HG03521 (cell line): Measurements from ENCODE around the gene RAET1E.
"Not testable (repeated sequence)": the region's sequence is repeated elsewhere in the genome, so short reads cannot be mapped to it uniquely, and the experiment has no call there.

Experiments used
- ATAC-seq: cut with Tn5 transposase; IDR thresholded peaks from one replicate; pipeline ENCODE4 v1.9.1; 2021; ENCODE audit warnings: mild to moderate bottlenecking, moderate library complexity; ENCODE audit not compliant: unreplicated experiment

The RAET1E gene

DNA sequence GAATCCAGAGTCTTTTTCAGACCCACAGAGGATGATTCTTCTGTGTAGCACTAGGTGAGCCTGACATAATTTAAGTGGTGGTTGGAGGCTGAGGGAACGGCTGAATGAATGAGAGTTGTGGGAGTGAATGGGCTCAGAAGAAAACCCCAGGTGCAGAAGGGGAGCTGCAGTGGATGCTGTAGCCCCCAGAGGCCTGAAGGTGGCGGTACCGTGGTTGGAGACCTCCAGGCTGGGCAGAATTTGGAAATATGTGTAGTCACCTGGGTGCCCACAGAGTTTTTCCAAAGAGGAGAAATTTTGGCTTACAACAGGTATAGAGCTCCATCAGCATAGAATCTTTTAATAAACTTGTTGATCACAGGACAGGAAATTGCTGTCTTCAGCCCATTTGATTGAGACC is 31.5 kb upstream of the RAET1E start:
- no peak for ATAC-seq

DNA sequence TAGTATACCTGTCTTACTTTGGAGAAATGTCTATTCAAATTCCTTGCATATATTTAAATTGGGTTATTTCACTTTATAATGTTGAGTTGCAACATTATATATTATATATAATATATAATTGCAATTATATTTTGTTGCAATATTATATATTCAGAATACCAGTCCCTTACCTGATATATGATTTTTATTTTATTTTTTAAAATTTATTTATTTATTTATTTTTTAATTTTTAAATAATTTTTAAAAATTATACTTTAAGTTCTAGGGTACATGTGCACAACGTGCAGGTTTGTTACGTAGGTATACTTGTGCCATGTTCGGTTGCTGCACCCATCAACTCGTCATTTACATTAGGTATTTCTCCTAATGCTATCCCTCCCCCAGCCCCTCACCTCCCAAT is 29.1 kb upstream of the RAET1E start:
- ATAC-seq = not testable (repeated sequence)

DNA sequence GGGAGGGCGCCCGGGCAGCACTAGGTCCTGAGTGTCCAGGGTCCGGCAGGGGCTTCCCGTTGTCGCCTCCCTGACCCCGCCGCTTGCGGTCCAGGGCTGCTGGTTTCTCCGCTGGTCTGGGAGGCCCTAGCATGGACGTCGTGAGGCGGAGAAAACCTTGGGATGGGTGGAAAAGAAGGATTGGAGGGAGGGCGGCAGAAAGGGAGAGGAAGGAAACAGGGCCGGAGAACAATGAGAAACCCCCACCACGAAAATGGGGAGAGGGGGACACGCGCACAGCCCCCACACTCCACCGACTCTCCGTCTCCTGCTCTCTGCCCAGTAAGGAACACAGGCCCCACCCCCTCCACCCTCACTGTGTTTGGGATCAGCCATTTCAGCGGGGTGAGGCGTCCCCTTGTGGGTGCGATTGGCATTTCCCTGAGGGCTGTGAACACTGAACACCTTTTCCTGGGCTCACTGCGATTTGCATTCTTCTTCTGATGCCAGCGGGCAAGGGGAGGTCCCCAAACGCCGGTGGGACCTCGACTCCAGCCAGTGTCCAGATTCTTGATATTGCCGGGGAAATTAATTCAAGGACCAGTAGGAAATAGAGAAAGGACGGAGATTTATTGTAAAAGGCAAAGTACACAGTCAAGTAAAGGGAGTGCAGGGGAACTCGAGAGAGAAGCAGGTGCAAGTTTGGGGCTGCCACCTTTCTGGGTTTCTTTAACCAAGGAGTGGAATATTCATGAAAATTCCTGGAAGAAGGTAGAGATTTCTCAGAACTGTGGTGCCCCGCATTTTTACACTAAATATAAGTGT is 28.3 kb upstream of the RAET1E start:
- no peak for ATAC-seq

DNA sequence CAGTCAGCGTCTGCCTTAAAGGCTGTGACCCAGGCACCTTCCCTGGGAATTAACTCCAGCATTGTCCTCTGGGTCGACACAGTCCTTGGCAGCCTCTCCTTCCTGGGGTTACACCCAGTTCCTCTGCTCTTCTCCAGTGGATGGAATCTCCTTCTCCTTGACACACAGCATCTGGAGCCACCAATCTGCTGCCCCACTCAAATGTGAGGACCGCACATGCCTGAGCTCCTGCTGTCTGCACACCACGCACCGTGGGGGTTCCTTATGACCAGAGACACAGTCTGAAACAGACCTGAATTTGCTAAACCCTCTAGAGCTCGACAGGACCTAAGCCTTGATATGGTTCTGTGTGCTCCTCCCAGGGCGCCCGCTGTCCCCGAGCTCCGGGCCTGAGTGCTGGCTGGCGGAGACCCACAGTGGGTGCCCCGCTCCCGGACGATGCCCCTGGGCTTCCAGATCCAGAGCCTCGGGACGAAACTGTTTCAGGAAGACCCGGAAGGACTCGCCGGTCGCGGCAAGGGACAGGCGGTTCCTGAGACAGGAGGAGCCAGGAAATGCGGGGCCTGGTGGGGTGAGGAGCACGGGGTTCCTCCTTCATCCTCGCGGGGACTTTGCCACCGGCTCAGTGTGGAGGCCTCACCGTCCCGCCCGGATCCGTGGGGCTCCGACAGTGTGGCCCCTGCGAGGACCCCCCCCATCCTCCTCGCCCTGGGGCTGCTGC is 27.5 kb upstream of the RAET1E start:
- ATAC-seq = no peak

DNA sequence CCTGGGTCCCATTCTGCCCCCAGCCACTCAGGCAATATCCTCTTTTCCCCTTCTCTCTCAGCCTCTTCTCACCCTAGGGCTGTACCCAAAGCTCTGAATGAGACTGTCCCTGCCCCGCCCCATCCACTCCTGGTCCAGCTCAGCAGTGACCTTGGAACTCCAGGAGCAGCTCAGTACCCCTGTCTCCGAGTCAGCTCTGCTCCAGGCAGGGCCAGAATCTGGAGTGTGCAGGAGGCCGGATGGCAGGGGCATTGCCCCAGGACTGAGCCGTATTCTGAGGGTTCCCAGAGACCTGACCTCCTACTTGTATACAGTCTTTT is 27.0 kb upstream of the RAET1E start:
- no peak for ATAC-seq

DNA sequence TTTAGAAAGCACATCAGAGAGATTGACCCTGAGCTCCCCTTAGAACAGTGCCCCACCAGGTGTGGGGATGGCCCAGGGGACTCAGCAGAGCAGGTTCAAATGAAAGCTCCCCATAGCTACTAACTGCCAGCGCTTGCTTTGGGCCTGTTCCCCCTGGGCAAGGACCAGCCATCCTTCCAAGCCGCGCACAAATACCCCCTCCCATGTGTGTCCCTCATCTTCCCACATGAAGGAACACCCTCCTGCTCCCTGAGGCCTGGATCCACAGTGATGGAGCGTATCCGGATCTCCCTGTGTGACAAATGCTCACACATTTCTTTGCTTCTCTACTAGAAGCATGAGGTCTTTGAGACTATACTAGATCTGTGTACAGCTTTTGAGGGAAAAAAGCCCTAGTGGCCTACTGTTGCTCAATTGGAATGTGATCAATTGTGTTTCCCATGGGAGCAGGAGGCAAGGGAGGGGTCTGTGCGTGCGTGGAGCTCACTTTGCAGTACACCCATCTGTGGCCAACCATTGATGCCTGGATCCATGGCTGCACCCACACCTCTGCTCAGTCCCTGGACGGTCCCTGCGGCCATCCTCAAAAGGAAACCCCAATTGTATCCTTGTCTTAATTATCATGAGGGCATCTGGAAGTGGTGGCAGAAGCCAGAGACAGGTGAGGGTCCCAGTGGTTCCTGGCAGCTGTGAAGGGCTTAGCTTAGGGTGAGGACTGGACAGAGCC is 26.5 kb upstream of the RAET1E start:
- no peak for ATAC-seq

DNA sequence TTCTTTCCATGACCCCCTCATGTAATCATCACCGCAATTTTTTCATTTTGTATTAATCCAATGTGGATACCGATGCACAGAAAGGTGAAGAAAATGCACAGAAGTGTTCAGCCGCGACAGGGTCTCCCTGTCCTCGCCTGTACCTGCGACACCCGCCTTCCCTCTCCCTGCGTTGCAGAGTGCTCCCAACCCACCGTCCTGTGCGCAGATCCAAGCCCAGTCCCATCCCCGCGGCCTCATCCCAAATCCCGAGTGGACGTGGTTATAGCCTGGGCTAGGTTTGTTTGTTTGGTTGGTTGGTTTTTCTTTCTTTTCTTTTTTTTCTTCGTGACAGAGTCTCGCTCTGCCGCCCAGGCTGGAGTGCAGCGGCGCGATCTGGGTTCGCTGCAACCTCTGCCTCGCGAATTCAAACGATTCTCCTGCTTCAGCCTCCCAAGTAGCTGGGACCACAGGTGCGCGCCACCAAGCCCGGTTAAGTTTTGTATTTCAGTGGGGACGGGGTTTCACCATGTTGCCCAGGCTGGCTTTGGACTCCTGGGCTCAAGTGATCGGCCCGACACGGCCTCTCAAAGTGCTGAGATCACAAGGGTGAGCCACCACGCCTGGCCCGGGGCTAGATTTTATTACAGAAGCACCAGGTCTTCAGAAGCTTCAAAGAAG is 25.5 kb upstream of the RAET1E start:
- no peak for ATAC-seq

DNA sequence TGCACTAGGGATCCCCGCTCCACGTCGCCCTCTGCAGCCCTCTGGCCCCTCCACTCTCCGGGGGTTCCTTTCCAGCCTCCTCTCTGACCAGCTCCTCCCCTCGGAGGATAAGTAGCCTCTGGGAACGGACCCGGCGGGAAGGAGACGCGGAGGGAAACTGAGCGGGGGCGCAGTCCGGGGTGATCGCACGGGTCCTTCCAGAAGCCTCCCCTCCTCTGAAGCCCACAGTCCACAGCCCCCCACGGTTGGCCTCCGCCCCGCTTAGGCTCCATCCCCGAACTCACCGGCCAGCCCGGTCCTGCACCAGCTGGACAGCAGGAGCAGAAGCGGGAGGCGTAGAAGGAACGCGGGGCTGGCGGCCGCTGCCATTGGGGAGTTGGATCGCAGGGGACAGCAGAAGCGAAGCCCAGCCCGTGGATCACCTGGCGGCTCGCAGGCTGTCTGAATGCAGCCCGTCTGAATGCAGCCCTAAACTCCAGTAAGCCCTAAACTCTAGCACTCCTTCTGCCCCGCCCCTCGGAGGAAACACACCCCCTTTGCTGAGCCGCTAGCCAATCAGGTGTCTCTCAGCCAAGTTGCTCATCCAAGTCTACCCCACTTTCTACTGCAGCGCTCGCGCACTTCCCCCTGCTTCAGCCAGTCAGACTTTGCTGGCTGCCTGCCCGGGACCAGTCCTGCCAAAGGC is 24.9 kb upstream of the RAET1E start, which contains the start of gene RAET1G:
RAET1G (minus strand) TSS at position 480 of the 685 bp plus-strand sequence; CDS start at position 369, 111 bp downstream.
- ATAC-seq = peak; percentile 46

DNA sequence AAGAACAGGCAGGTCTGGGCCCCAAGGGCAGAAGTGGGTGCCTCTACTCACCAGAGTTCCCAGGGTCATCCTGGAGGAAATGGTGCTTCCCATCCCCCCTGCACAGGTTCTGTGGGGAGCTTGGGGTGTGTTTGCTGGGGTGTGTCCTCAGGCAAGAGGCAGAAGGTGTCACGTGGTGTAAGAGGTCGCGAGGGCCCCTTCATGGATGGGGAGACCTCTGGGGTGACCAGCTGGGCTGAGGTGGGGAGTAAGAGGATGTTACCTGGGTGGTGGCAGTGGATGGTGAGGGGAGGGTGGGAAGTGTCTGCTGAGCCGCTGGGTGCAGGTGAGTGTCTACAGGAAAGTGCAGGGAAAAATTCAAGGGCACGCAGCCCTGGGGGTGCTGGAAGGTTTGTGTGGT is 24.2 kb upstream of the RAET1E start:
- not testable (repeated sequence) for ATAC-seq

DNA sequence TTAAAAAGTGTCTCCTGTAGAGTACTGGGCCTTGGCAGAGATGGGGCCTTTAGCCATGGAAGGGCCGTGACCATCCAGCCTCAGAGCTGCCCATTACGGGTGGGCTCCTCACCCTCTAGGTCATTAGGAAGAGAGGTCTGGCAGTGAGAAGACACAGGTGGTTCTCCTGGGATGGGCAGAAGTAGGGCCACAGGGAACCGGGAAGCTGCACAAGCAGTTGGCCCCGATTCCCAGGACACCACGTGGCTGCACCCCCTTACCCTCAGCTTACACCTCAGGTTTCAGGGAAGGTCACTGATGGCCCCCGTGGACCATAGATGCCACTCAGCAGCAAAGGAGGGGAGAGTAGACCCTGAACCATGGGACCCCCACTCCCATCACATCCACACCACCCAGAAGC is 23.4 kb upstream of the RAET1E start:
- ATAC-seq = no peak

DNA sequence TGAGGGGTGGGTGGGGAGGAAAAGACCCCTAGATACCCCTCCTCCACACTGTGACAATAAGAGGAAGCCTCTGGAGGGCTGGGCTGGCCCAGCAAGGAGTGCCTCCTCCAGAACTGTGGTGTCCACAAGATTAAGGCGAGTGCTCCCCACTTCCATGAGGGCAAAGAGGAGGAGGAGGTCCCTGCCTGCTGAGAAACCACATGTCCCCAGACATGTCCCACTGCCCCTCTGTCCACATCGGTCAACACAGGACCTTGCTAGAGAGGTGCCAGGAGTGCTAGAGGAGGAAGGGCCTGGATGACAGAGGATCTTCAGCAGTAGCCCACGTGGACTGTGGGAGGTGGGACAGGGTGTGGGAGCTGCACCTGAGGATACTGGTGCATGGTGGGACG is 21.9 kb upstream of the RAET1E start:
- no peak for ATAC-seq

DNA sequence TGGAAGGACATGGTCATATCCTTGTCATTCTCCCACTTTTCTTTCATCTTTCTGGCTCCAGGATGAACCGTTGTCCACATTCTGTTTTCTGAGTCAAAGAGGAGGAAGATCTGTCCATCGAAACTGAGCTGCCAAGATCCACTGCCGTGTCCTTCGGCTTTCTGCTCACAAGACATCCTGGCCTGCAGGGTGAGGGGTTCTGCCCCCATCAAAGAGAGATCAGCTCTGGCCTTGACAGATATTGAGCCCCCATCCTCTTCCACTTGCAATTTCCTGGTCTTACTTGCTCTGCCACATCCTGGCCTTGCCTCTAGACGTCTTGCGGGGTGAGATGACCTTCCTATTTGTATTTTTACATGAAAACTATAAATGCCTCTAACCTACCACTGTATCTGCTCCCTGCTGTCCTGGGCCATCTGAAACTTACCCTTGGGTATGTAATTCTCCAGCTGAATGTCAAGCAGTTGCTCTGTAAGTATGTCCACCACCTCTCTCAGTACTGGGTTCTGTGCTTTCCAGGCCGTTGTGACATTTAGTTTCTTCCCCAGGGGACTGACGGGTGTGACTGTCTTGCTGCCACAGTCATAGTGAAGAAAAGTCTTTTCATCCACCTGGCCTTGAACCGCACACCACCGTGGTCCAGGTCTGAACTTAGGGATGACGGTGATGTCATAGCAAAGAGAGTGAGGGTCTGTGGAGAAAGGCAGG is 21.4 kb upstream of the RAET1E start:
- ATAC-seq = not testable (repeated sequence)

DNA sequence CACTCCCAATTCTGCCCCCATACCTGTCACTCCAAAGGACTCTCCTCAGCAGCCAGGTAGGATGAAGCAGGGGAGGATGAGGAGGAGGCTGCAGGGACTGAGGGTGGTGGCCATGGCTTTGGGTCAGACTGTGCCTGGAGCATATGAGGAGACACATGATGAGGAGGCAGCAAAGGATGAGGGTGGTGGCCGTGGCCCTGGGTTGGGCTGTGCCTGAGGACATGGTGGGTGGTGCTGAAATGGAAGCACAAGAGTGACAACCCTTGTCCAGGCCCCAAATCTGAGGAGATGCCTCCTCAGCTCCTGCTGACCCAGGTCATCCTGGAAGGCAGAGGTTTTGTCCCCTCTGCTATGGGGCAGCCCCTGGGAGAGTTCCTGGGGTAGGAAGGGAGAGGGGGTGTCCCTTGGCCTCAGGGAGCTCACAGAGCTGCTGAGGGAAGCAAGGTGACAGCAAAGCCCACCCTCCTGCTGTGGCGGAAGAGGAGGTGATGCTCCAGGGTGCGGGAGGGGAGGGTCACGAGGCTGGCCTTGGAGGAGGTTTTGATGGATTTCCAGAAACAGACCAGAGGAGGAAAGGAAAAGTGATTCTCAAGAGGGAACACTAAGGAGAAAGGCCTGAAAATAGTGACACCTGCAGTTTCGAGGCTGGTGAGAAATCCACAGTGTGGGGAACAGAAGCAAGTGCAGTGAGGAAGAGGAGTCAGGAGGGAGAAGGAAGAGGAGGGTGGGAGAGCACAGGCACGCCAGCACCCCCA is 20.4 kb upstream of the RAET1E start:
- ATAC-seq = no peak

DNA sequence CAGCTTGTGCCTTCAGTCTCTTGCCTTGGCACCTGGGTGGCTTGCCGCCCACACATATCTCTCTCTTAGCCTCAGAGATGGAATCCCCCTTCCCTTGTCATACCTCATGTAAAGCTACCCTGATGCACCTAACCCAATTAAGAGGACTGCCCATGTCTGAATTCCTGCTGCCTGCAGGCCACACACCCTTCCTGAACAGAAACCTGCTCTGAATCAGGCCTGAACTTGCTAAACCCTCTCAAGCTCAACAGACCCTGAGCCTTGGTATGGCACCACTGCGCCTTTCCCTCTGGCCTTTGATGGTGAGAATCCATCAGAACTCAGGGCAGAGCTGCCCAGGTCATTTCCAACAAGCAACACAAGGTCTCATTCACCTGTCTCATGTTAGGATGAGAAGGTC is 19.8 kb upstream of the RAET1E start:
- no peak for ATAC-seq

DNA sequence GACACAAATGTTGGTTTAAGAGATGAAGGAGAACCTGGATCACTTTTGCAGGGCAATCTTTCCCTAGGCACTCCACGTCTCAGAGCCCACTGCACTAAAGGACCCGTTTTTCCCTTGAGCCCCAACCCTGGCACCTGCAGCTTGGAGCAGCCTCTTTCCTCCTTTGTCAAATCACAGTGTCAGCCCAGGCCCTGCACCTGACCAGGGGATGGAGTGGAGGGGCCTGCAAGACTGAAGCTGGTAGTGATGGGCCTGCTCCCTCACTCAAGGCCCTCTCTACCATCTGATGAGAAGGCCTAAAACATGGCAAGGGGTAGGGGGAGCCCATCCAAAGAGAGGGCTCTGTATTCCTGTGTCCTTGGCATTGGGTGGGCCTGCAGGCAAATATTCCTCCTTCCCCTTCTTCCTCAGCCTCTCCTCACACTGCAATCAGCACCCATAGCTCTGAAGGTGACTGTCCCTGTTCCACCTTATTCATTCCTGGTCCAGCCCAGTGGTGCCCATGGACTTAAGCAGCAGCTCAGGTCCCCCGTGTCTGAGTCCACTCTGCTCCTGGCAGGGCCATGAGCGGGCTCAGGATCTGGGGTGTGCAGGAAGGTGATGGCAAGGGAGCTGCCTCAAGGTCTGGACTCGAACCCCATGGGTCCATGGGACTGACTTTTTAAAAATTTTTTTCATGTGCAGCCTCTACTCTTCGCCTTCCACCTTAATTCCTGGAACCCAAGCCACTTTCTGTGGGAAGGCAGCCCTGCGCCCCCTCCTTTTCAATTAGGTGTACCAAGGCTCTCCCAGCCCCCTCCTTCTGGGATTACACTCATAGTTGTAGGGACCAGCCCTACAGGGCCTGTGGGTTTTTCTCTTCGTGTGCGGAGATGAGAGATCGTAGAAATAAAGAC is 18.3 kb upstream of the RAET1E start:
- ATAC-seq = no peak

DNA sequence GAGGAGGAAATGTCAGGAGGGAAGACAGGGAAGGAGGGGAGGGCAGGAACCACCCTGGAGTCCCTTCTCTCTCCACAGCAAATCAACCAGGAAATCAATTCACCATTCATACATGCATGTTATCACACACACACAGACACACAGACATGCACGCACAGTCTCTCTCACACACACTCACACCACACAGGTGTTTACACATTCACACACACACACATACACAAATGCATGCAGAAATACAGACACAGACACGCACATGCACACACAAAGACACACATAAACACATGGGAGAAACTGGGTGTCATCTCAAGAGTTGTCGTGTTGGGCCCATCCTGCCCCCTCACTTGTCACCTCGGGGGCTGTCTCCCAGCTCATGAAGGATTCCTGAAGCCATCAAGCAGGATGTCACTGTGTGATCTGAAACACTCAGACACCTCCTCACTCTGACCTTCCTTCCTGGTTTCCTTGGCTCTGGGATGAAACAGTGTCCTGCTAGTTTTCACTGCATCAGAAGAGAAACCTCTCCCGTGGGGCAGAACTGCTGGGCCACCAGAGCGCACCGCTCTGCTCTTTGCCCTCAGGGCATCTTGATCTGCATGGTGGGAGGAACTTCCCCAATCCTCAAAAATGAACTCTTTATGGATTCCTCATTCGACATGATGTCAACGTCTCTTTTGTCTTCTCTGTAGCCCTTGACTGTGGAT is 15.8 kb upstream of the RAET1E start:
- ATAC-seq = no peak

DNA sequence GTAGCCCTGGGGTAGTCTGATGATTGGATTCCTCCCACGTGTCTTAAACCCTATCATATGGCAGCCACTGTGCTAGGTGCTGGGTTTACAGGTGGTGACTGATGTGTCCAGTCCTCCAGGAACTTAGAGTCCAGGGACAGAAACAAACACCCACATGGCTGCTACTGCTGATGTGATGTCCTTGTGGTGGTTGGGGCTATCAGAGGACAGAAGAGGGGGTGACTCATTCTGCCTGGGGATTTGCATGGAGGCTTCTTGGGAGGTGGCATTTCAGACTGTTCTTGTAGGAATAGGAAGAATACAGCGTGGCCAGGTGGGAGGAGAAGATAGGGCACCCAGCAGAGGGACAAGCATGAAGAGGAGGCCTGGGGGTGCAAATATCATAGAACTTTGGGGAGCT is 15.2 kb upstream of the RAET1E start:
- ATAC-seq = no peak

DNA sequence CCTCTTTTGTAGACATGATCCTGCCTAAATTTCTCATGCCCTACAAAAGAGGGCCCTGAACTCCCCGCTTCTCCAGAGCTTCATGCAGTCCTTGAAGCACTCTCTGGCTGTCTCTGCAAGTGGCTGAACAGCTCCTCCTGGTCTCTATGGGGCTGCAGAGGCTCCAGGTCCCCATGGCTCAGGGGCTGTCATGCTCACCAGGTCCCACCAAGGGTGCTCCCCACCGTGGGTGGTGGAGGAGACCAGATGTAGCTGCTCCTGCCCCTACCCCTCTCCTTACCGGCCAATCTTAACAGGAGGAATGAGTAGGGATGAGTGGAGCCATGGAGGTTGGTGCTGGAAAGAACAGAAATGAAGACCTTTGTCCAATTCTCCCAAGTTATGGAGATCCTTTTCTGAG is 14.8 kb upstream of the RAET1E start:
- ATAC-seq = not testable (repeated sequence)
